Panc1 (cell line): ENCODE measurements around the gene GDE1. TPM values are rescaled to one million over a fixed set of nuclear protein-coding genes. Genes with fewer than 3 reads are reported as not detected.

Experiments used
- ATAC-seq: fragments of 200-7000 bp; cut with Tn5 transposase; 2 replicates; pipeline ENCODE4 v1.9.1; 2020; ENCODE audit warnings: mild to moderate bottlenecking, moderate library complexity
- BruUV-seq: library from RNA; stranded (reverse); fragments of 400-500 nt; replicated peaks from 2 replicates; lab custom pipeline; 2021; lab: Mats Ljungman, UMichigan
- CTCF ChIA-PET: fragments of 300-600 bp; sonication (Branson Sonifier 250); formaldehyde crosslinking; loops from one replicate; lab custom pipeline; 2022; ENCODE audit warnings: antibody characterized with exemption; lab: Charles Lee
- POLR2A ChIA-PET: fragments of 300-600 bp; sonication (Branson Sonifier 250); formaldehyde crosslinking; loops from one replicate; lab custom pipeline; 2022; ENCODE audit warnings: antibody characterized with exemption; lab: Charles Lee
- DNase-seq: peaks from one replicate; pipeline ENCODE4 v3.0.0-alpha.2; 2010; ENCODE audit warnings: low read depth, low spot score
- H3K27ac ChIP-seq: 2 replicates; pipeline ENCODE4 v1.5.1; 2011; ENCODE audit warnings: mild to moderate bottlenecking, low read length, inconsistent platforms
- H3K27me3 ChIP-seq: fragments of 200-500 bp; sonication (Bioruptor generic); 2 replicates; pipeline ENCODE4 v1.6.0; 2014; ENCODE audit warnings: low read length, inconsistent platforms; ENCODE audit not compliant: control insufficient read depth, insufficient read depth
- H3K36me3 ChIP-seq: fragments of 200-500 bp; sonication (Bioruptor generic); 2 replicates; pipeline ENCODE4 v1.5.1; 2014; ENCODE audit warnings: inconsistent platforms, mild to moderate bottlenecking, low read length, moderate library complexity; ENCODE audit not compliant: control insufficient read depth, insufficient read depth
- H3K4me1 ChIP-seq: 2 replicates; pipeline ENCODE4 v1.5.1; 2011; ENCODE audit warnings: inconsistent platforms, mild to moderate bottlenecking, low read length, moderate library complexity; ENCODE audit not compliant: control insufficient read depth, insufficient read depth
- H3K4me3 ChIP-seq, 2 experiments: 2 replicates each; pipeline ENCODE4 v1.5.1; 2011 to 2012; ENCODE audit warnings: low read depth in 2 of 2, low read length in 2 of 2, mild to moderate bottlenecking in 2 of 2, inconsistent platforms in 1 of 2, moderate library complexity in 1 of 2
- H3K9me3 ChIP-seq: fragments of 200-500 bp; sonication (Bioruptor generic); 2 replicates; pipeline ENCODE4 v1.5.1; 2014; ENCODE audit warnings: low read depth, mild to moderate bottlenecking, inconsistent platforms, low read length, moderate library complexity; ENCODE audit not compliant: control insufficient read depth, insufficient read depth
- CTCF ChIP-seq: fragments of 450-650 bp; IDR thresholded peaks from 2 replicates; pipeline ENCODE4 v1.5.1; 2017; ENCODE audit warnings: mild to moderate bottlenecking
- POLR2AphosphoS5 ChIP-seq: IDR thresholded peaks from 2 replicates; pipeline ENCODE4 v1.6.1; 2012; ENCODE audit warnings: mild to moderate bottlenecking, low read depth, low read length, moderate library complexity
- SIN3A ChIP-seq: IDR thresholded peaks from 2 replicates; pipeline ENCODE4 v1.6.1; 2012; ENCODE audit warnings: low read depth, mild to moderate bottlenecking, low read length, moderate library complexity, borderline replicate concordance; ENCODE audit not compliant: insufficient read depth
- TCF7L2 ChIP-seq: IDR thresholded peaks from 2 replicates; pipeline ENCODE4 v1.6.1; 2011; ENCODE audit warnings: mild to moderate bottlenecking, low read depth, low read length, inconsistent platforms
- in situ Hi-C: cut with HindIII; loops from 2 replicates; pipeline ENCODE4 v1.10.0; 2016; ENCODE audit warnings: low sequenced_read_pairs, low pct_unique_long_range_greater_than_20kb
- intact Hi-C: fragments of 100-400 bp; cut with micrococcal nuclease; formaldehyde crosslinking; loops from one replicate; pipeline ENCODE4 v1.10.0; 2022; ENCODE audit not compliant: unreplicated experiment
- total RNA-seq: library from RNA; stranded (reverse); gene quantifications from one replicate; pipeline ENCODE4 v1.2.1, GENCODE V29; 2021; ENCODE audit not compliant: unreplicated experiment
- TF ChIP-seq, protein P1 (sequence below), 2 experiments: IDR thresholded peaks; 2 replicates each; pipeline ENCODE4 v1.6.1; 2011 to 2012; ENCODE audit warnings: low read depth in 2 of 2, control low read depth in 1 of 2, low read length in 1 of 2, mild to moderate bottlenecking in 1 of 2, moderate library complexity in 1 of 2; ENCODE audit not compliant: insufficient read depth in 1 of 2

GDE1 gene
- total RNA-seq, 1 experiment from 2014 or later, result 135 TPM

- no TSS peak for BruUV-seq
- POLR2A ChIA-PET, result no interaction called here
- H3K9me3 ChIP-seq, result no peaks in the 10 kb centered on the region
- DNase-seq (no peak), ATAC-seq (no peak)
- TF ChIP-seq POLR2AphosphoS5, result no peak
- TF ChIP-seq CTCF, result no peak
- TF ChIP-seq TCF7L2, result no peak
- TF ChIP-seq, protein P1, sequence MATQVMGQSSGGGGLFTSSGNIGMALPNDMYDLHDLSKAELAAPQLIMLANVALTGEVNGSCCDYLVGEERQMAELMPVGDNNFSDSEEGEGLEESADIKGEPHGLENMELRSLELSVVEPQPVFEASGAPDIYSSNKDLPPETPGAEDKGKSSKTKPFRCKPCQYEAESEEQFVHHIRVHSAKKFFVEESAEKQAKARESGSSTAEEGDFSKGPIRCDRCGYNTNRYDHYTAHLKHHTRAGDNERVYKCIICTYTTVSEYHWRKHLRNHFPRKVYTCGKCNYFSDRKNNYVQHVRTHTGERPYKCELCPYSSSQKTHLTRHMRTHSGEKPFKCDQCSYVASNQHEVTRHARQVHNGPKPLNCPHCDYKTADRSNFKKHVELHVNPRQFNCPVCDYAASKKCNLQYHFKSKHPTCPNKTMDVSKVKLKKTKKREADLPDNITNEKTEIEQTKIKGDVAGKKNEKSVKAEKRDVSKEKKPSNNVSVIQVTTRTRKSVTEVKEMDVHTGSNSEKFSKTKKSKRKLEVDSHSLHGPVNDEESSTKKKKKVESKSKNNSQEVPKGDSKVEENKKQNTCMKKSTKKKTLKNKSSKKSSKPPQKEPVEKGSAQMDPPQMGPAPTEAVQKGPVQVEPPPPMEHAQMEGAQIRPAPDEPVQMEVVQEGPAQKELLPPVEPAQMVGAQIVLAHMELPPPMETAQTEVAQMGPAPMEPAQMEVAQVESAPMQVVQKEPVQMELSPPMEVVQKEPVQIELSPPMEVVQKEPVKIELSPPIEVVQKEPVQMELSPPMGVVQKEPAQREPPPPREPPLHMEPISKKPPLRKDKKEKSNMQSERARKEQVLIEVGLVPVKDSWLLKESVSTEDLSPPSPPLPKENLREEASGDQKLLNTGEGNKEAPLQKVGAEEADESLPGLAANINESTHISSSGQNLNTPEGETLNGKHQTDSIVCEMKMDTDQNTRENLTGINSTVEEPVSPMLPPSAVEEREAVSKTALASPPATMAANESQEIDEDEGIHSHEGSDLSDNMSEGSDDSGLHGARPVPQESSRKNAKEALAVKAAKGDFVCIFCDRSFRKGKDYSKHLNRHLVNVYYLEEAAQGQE (IDR thresholded peaks at IDR 0.05; ENCODE audit: insufficient read depth in 1 of 2, low read depth in 2 of 2, low read length in 1 of 2), result no peak
- TF ChIP-seq SIN3A, result no peak
- CTCF ChIA-PET, result interaction anchor here (0.6 kb wide), 1 partner anchor 107 kb away, joined by 3 read pairs; no protein-coding TSS in a partner anchor
- no peak overlapping the region for H3K4me3 ChIP-seq
- peaks cover 18% of the 10 kb centered on the region for H3K36me3 ChIP-seq
- H3K27ac ChIP-seq, result peak overlapping the region; percentile 5; the same call in 1 of the 2 replicates
- no peaks in the 10 kb centered on the region for H3K27me3 ChIP-seq
- intact Hi-C loops, result no loop called here
- H3K4me1 ChIP-seq, result peaks cover 21% of the 10 kb centered on the region
- in situ Hi-C loops, result loop anchor here (25.0 kb wide), 1 partner anchor 115 kb away; the partner anchor contains the start of gene TMC5
Observed at GRCh38 chr16:19527161-19527560, 5.3 kb upstream of the GDE1 start.

- H3K27ac ChIP-seq, result peak overlapping the region; percentile 90
- H3K36me3 ChIP-seq, result peaks cover 18% of the 10 kb centered on the region
- H3K4me1 ChIP-seq, result peaks cover 25% of the 10 kb centered on the region
- CTCF ChIA-PET, result interaction anchor here (0.5 kb wide), 1 partner anchor 547 kb away, joined by 4 read pairs; no protein-coding TSS in a partner anchor
- H3K4me3 ChIP-seq, result peak overlapping the region; percentile 91 to 93
- H3K27me3 ChIP-seq, result no peaks in the 10 kb centered on the region
- no peak for ATAC-seq
- no peak for TF ChIP-seq CTCF
- TF ChIP-seq POLR2AphosphoS5, result no peak
- TF ChIP-seq SIN3A, result no peak
- no peak for TF ChIP-seq TCF7L2
- POLR2A ChIA-PET, result no interaction called here
- DNase-seq, result no peak
- intact Hi-C loops (no loop called here), in situ Hi-C loops (loop anchor here (25.0 kb wide), 1 partner anchor 113 kb away; the partner anchor contains the start of gene TMC5)
- no peaks in the 10 kb centered on the region for H3K9me3 ChIP-seq
- no TSS peak for BruUV-seq
Observed at GRCh38 chr16:19525385-19525723, 3.5 kb upstream of the GDE1 start.
